ENCODE results near the gene SHANK1.
"Not testable (repeated sequence)": the region's sequence is repeated elsewhere in the genome, so short reads cannot be mapped to it uniquely, and the experiment has no call there.

SHANK1 gene

DNA sequence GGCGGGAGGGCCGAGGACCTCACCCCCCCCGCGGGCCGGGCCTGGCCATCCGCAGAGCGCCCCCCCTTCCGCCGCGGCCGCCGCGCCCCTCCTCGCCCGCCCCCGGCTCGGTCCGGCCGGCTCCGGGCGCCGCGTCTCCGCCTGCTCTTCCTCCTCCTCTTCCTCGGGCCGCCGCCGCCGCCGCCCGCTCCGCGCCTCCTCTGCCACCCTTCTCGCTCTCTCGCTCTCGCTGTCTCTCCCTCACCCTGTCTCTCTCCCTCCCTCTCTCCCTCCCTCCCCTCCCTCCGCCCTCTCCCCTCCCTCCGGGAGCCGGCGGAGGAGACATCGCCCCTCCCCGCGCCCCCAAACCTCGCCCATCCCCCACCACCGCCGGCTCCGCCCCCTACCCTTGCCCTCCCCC, at the start of gene SHANK1:
SHANK1 (minus strand) TSS at position 237 of the 400 bp plus-strand sequence. CDS start 2,883 bp downstream, outside the sequence.
- no peak for DNase-seq (ENCODE audit: low spot score)

DNA sequence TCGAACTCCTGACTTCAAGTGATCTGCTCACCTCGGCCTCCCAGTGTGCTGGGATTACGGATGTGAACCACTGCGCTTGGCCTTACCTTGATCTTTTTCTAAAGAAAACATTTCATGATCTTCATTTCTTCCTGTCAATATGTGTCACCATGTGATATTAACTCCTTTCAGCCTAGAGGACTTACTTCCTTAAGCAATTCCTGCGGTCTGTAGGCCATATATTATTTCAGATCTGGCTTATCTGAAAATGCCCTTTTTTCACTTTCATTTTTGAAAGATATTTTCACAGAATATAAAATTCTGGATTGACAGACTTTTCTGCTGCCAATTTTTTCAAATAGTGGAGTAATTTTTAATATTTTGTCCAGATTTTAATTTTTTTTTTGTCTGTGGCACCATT, 48.7 kb upstream of the SHANK1 start:
- DNase-seq (ENCODE audit: low spot score): no peak

DNA sequence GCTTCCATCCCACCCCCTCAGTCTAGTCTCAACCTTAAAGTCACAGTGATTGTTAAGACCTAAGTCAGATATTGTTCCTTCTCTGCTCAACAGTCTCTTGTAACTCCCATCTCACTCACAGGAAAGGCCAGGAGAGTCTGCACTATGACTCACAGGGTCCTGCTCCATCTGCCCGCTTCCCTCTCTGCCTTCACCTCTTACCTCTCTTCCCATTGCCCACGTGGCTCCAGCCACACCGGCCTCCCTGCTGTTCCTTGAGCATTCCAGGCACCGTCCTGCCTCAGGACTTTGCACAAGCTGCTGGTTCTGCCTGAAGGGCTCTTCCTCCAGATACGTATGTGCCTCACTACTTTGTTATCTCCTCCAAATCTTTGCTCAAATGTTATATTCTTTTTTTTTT, 47.7 kb upstream of the SHANK1 start:
- DNase-seq (ENCODE audit: low spot score): not testable (repeated sequence)

DNA sequence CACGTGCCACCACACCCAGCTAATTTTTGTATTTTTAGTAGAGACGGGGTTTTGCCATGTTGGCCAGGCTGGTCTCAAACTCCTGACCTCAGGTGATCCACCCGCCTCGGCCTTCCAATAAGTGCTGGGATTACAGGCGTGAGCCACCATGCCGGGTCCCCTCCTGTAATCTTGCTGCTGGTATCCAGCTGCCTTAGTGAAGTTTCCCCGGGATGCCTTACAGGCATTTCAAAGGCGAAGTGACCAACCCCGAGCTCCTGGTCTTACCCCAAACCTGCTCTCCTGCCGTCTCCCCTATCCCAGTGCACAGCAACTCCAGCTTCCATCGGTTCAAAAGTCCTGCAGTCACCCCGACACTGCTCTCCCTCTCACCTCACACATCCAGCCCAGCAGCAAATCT, 47.1 kb upstream of the SHANK1 start:
- DNase-seq (ENCODE audit: low spot score): not testable (repeated sequence)

DNA sequence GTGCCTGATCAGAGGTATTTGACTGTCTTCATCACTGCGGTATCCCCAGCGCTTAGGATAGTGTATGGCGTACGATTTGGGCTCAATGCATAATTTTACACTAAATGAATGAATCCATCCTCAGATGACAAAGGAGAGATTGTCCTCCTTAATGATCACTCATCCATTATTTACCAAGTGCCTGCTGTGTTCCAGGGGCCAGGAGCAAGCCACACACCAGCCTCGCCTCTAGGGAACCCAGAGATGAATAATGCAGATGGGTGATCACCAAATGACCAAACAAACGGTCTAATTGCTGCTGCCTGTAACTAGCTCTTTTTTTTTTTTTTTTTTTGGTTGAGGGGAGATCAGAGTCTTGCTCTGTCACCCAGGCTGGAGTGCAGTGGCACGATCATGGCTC, 44.8 kb upstream of the SHANK1 start:
- no peak for DNase-seq (ENCODE audit: low spot score)

DNA sequence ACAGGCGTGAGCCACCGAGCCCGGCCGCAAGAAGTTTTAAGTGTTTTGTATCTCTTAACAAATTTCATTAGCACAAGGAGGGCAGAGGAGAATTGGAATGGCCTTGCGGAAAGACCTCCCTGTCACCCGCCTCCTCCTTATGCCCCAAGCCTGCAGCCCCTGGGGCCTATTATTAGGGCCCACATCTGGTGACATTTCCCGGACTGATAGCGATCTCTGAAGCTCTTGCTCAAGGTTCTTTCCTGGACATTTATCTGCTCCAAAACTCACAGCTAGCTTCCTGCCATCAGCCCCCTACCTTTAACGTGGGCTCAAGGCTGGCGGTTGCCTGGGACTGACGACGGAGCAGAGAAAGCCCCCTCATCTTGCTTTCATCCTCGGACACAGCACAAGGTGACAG, 43.9 kb upstream of the SHANK1 start:
- DNase-seq (ENCODE audit: low spot score): not testable (repeated sequence)

DNA sequence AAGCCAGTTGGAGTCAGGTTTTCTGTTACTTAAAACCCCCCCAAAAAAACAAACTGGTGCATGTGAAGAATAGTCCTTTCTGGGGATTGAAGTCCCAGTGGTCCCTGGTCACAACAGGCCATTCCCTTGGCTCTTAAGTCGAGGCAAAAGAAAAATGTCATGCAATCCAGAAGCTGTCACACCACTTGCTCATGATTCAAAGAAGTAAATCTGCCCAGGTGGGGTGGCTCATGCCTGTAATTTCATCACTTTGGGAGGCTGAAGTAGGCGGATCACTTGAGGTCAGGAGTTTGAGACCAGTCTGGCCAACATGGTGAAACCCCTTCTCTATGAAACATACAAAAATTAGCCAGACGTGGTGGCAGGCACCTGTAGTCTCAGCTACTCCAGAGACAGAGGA, 41.9 kb upstream of the SHANK1 start:
- not testable (repeated sequence) for DNase-seq (ENCODE audit: low spot score)

DNA sequence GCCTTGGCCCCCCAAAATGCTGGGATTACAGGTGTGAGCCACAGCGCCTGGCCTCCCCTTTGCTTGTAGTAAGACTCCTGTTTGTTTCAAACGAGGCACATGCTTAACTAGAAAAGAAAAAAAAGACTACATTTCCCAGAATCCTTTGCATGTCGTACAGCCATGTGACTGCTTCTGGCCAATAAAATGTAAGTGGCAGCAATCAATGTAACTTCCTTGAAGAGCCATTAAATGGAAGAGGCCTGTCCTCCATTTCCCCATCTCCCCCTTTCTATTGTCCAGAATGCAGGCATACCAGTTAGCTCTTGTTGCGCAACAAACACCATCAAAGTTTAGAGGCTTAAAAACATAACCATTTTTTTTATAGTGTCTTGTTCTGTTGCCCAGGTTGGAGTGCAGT, 40.3 kb upstream of the SHANK1 start:
- DNase-seq (ENCODE audit: low spot score): no peak

DNA sequence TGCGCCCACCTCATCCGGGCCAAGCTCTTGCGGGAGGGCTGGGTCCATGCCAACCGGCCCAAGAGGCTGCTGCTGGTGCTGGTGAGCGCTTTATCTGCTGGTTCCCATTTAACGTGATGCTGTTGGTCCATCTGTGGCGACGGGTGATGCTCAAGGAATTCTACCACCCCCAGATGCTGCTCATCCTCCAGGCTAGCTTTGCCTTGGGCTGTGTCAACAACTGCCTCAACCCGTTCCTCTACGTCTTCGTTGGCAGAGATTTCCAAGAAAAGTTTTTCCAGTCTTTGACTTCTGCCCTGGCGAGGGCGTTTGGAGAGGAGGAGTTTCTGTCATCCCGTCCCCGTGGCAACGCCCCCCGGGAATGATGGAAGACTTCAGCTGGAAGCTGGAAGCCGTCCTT, 39.5 kb upstream of the SHANK1 start:
- DNase-seq (ENCODE audit: low spot score): not testable (repeated sequence)

DNA sequence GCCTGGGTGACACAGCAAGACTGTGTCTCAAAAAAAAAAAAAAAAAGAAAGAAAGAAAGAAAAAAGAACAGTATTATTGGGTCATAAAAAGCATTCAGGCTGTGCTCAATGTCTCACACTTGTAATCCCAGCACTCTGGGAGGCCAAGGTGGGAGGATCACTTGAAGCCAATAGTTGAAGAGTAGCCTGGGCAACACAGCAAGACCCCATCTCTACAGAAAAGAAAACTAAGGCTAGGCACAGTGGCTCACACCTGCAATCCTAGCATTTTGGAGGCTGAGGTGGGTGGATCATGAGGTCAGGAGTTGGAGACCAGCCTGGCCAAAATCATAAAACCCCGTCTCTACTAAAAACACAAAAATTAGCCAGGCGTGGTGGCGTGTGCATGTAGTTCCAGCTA, 38.0 kb upstream of the SHANK1 start:
- not testable (repeated sequence) for DNase-seq (ENCODE audit: low spot score)

DNA sequence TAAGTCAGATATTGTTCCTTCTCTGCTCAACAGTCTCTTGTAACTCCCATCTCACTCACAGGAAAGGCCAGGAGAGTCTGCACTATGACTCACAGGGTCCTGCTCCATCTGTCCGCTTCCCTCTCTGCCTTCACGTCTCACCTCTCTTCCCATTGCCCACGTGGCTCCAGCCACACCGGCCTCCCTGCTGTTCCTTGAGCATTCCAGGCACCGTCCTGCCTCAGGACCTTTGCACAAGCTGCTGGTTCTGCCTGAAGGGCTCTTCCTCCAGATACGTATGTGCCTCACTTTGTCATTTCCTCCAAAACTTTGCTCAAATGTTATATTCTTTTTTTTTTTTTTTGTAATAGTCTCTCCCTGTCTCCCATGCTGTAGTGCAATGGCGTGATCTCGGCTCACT, 36.6 kb upstream of the SHANK1 start:
- DNase-seq (ENCODE audit: low spot score): not testable (repeated sequence)

DNA sequence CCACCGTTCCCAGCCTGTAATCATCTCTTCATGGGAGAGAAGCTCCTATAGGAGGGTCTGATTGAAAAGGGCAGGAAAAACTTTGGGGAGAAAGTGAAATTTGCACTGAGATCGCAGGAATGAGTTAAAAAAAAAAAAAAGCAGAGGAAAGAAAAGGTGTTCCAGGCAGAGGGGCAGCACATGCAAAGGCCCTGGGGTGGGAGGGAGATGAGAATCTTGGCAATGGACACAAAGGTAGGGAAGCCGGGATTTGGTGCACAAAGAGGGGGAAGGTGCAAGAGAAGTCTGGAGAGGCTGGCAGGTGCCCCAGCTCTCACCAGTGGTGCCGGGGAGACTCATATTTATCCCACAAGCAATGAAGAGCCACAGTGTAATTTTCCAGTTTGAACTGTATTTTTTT, 34.3 kb upstream of the SHANK1 start:
- no peak for DNase-seq (ENCODE audit: low spot score)

DNA sequence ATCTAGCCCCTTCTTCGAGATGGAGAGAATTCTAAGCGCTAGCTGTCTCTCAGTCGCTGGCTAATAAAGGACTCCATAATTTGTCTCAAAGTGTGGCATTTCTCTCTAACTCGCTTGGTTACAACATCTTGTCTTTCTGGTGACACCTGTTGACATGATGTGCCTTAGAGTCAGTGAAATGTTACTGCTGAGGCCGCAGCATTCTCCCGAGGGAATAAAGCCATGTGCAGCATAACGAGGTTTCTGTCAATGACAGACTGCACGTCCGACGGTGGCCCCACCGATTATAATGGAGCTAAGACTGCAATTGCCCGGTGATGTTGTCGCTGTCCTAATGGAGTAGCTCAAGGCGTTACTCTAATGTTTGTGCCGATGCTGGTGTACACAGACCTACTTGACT, 30.4 kb upstream of the SHANK1 start:
- DNase-seq (ENCODE audit: low spot score): no peak

DNA sequence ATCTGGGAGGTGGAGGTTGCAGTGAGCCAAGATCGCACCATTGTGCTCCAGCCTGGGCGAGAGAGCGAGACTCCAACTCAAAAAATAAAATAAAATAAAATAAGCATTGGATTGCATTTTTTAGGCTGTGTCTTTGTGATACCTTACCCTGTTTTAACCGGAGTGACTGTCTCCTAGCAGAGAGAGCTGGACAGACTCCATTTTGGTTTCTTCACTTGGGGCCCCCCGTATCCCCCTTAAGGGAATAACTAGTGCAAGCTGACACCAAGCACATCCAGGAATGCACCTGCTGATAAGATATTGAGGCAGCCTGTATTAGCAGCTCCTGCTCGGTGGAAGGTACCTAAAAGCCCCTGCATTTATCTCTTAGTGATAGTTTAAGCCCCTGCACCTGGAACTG, 29.9 kb upstream of the SHANK1 start:
- no peak for DNase-seq (ENCODE audit: low spot score)

DNA sequence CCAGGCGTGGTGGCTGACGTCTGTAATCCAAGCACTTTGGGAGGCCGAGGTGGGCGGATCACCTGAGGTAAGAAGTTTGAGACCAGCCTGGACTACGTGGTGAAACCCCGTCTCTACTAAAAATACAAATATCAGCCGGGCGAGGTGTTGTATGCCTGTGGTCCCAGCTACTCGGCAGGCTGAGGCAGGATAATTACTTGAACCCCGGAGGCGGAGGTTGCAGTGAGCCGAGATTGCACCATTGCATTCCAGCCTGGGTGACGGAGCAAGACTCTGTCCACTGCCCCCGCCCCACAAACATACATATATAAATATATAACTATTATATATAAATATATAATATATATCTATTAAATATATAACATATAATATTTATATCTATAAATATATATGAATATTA, 27.5 kb upstream of the SHANK1 start:
- DNase-seq (ENCODE audit: low spot score): not testable (repeated sequence)

DNA sequence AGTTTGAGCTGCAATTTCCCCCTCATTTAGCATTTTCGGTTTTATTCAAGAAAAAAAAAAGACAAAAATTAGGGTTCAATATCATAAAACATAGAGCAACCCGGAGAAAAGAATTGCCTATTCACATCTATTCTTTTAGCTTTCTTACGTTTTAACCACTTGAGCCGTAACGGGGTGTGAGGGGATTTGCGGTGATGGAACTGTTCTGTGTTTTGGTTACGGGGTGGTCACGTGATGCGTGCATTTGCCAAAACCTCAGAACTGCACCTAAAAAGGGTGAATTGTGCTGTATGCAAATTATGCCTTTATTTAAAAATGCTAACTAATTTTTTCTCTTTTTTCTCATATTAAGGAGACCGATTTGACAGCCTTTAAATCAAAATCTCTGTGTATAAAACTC, 25.6 kb upstream of the SHANK1 start:
- DNase-seq (ENCODE audit: low spot score): no peak

DNA sequence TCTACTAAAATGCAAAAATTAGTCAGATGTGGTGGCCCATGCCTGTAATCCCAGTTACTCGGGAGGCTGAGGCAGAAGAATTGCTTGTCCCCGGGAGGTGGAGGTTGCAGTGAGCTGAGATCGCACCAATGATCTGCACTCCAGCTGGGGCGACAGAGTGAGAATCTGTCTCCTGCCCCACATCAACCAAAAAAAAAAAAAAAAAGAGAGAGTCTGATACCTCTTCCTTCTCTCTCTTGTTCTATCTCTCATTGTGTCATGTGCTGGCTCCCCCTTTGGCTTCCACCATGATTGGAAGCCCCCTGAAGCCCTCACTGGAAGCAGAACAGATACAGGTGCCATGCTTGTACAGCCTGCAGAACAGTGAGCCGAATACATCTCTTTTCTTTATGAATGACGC, 23.9 kb upstream of the SHANK1 start:
- DNase-seq (ENCODE audit: low spot score): no peak

DNA sequence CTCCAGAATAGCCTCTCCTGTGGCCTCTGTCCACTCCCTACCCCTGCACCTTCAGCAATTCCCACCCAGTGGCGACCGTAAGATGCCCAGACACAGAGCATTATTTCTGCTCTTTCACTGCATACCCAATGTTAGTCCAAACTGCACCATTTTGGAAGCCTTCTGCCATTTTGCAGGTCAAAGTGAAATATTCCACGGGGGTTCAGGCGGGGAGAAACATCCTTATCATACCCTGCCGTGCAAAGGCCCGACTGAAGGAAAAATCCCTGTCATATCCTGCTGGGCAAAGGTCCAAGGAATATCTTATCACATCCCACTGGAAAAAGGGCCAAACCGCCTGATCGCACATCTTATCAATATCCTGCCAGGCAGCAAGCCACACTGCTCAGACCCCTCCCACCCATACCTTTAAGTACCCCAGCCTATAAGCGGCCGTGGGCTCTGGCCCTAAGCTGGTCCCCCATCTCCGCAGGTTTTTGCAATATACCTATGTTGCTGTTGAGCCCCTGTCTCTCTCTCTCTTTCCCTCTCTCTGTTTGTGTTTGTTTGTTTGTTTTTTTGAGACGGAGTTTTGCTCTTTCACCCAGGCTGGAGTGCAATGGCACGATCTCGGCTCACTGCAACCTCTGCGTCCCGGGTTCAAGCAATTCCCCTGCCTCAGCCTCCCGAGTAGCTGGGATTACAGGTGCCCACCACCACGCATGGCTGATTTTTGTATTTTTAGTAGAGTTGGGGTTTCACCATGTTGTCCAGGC, 21.8 kb upstream of the SHANK1 start:
- no peak for DNase-seq (ENCODE audit: low spot score)

DNA sequence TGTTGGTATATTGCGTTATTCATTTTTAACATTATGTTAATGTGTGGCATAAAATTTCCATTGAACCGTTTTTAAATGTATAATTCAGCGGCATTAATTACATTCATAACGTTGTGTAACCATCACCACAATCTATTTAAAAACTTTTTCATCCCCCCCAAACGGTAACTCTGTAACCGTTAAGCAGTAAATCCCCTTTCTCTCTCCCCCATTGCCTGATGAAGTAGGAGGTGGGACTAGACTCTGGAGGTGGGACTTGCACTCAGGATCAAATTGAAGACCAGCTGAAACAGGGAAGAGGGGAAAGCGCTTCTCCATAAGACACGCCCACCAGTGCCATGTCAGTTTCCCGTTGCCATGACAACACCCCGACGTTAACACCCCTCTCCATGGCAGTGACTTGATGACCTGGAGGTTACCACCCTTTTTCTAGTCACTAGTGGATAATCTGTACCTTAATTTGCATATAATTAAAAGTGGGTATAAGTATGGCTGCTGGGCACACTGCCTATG, 20.4 kb upstream of the SHANK1 start:
- no peak for DNase-seq (ENCODE audit: low spot score)

DNA sequence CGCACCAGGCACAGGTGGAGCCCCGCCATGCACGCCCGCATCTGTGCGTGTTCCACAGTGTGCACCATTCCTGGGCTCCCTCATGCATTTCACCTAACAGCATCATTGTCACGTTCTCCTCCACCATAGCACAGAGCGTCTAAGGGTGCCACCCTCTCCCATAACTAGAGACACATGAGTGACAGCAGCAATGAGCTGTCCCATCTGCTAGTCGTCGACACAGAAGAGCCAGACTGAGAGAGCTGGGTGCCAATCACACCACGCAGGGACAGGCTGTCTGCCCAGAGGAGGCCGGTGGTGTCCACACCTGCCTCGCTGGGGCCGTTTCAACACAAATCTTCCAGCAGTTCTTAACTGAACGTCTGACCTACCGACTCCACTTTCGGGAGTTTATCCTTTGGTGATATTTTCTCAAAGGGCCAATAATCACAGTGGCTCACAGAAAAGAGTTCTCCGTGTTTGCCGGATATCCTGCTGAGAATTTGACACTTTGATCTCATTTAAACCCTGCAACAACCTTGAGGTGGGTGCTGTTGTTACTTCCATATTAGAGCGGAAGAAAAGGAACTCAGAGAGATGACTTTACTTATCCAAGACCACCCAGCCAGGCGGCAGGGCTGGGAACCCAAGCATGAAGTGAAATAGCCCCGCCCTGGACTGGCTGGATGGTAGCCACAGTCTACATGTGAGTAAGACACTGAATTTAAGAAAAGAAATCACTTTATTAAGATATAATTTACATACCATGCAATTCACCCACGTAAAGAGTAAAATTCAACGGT, 19.7 kb upstream of the SHANK1 start:
- DNase-seq (ENCODE audit: low spot score): no peak

DNA sequence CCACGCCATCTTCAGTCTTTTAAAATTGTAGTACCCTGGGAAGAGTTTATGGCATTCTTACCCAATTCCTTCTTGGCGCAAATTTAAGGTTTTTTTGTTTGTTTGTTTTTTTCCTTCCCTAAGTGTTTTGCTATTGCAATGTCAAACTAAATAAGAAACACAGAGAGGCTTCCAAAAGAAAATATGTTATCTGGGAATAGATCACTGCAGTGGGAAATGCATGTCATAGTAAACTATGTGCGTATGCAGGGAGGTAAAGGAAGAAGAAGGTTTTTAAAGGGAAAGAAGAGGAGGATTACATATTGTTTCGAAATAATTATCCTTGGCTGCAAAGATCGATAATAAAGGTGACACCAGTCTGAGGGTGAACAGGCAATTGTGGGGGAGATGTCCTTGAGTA, 16.7 kb upstream of the SHANK1 start:
- no peak for DNase-seq (ENCODE audit: low spot score)

DNA sequence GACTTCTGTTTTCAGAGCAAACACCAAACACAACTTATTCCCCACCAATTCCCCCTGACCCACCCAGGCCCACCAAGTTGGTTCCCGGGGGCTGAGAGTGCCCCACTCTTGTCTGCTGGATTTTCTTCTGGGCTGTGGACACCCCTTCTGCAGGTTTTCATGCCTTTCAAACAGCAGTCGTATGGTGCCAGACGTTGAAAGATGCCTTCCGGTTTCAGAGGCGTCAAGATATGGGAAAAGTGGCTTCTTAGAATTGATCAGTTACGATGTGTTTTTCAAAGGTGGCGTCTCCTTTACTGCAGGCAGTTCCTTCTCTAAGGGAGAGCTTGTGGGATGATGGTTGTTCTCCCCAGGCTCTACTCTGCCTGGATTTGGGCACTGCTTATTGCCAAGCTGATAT, 16.3 kb upstream of the SHANK1 start:
- no peak for DNase-seq (ENCODE audit: low spot score)

DNA sequence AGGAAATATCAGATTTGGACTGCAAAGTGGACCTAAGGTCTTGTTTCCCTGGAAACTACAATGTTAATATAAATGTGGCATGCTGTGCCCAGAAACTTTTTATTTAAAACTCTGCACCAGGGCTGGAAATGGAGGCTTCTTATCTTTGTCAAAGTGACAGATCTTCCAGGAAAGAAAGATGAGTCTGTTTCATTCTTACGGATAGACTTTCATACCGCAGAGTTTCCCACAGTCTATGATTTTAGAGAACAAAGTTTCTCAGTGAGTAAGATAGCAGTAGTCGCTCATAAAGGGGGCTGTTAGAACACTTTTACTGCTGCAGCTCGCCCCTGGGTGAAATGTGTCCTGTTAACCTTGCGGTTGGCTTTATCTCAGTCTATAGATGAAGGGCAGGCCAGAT, 10.3 kb upstream of the SHANK1 start:
- DNase-seq (ENCODE audit: low spot score): no peak

Data from putamen (tissue), 1 donor.